ENCODE data around the gene EIF4ENIF1.
"Not testable (repeated sequence)": the region's sequence is repeated elsewhere in the genome, so short reads cannot be mapped to it uniquely, and the experiment has no call there.

Gene EIF4ENIF1

DNA sequence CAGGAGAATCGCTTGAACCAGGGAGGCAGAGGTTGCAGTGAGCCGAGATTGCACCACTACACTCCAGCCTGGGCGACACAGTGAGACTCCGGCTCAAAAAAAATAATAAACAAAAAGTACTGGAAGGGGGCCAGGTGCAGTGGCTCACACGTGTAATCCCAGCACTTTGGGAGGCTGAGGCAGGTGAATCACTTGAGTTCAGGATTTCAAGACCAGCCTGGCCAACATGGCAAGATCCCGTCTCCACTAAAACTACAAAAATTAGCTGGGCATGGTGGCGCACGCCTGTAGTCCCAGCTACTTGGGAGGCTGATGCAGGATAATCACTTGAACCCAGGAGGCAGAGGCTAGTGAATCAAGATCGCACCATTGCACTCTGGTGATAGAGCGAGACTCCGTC lies 3.3 kb downstream of the EIF4ENIF1 start:
- H2BK5ac ChIP-seq (ENCODE audit: low read length); H3K4me3 ChIP-seq (ENCODE audit: low read length); H3K27ac ChIP-seq (ENCODE audit: low read depth, low read length); H3K23ac ChIP-seq (ENCODE audit: low read length); H3K18ac ChIP-seq (ENCODE audit: low read length); H3K9ac ChIP-seq (ENCODE audit: low read length); H2BK15ac ChIP-seq (replicated peaks; ENCODE audit: low read depth); H3K4ac ChIP-seq (ENCODE audit: low read depth, low read length); H3K79me1 ChIP-seq (ENCODE audit: low read length); H3K4me2 ChIP-seq (ENCODE audit: low read length); DNase-seq; H4K5ac ChIP-seq (ENCODE audit: low read length); H3K27me3 ChIP-seq (ENCODE audit: insufficient read depth, low read length, poor library complexity); H4K8ac ChIP-seq (ENCODE audit: low read depth, low read length); H3K4me1 ChIP-seq (ENCODE audit: control insufficient read depth, low read depth, low read length); H3K79me2 ChIP-seq (ENCODE audit: control insufficient read depth, insufficient read depth, low read length); H3K56ac ChIP-seq (ENCODE audit: low read length); H2AK5ac ChIP-seq (ENCODE audit: low read length); H3K36me3 ChIP-seq (ENCODE audit: control insufficient read depth, insufficient read depth, low read length); H2BK120ac ChIP-seq (ENCODE audit: low read depth, low read length): not testable (repeated sequence)
- no CpG with 5 or more reads among the region's 11 CpGs for WGBS (ENCODE audit: extremely low coverage, insufficient coverage, low lambda C conversion rate)

DNA sequence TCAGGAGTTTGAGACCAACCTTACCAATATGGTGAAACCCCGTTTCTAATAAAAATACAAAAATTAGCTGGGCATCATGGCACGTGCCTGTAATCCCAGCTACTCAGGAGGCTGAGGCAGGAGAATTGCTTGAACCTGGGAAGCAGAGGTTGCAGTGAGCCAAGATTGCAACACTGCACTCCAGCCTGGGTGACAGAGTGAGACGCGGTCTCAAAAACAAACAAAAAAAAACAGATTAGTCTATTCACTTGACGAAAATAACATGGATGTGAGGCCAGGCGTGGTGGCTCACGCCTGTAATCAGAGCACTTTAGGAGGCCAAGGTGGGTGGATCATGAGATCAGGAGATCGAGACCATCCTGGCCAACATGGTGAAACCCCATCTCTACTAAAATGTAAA lies 7.2 kb downstream of the EIF4ENIF1 start:
- H3K9ac ChIP-seq (ENCODE audit: low read length); H2AK5ac ChIP-seq (ENCODE audit: low read length); H2BK5ac ChIP-seq (ENCODE audit: low read length); H2BK15ac ChIP-seq (replicated peaks; ENCODE audit: low read depth); H4K8ac ChIP-seq (ENCODE audit: low read depth, low read length); H3K36me3 ChIP-seq (ENCODE audit: control insufficient read depth, insufficient read depth, low read length); H3K79me1 ChIP-seq (ENCODE audit: low read length); H3K4me2 ChIP-seq (ENCODE audit: low read length); H4K5ac ChIP-seq (ENCODE audit: low read length); DNase-seq; H3K56ac ChIP-seq (ENCODE audit: low read length); H3K79me2 ChIP-seq (ENCODE audit: control insufficient read depth, insufficient read depth, low read length); H3K4me1 ChIP-seq (ENCODE audit: control insufficient read depth, low read depth, low read length); H2BK120ac ChIP-seq (ENCODE audit: low read depth, low read length); H3K27ac ChIP-seq (ENCODE audit: low read depth, low read length); H3K18ac ChIP-seq (ENCODE audit: low read length); H3K27me3 ChIP-seq (ENCODE audit: insufficient read depth, low read length, poor library complexity); H3K4me3 ChIP-seq (ENCODE audit: low read length); H3K23ac ChIP-seq (ENCODE audit: low read length); H3K4ac ChIP-seq (ENCODE audit: low read depth, low read length): not testable (repeated sequence)
- no CpG with 5 or more reads among the region's 8 CpGs for WGBS (ENCODE audit: extremely low coverage, insufficient coverage, low lambda C conversion rate)

DNA sequence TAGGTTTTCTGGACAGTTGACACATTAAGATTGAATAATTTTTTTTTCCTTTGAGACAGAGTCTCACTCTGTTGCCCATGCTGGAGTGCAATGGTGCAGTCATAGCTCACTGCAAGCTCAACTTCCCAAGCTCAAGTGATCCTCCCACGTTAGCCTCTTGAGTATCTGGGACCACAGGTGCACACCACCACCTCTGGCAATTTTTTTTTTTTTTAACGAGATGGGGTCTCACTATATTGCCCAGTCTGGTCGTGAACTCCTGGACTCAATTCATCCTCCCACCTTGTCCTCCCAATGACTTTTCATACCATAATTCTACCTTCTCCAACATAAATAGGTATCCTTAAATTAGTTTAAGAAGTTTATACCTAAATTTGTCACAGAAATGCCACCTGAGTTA lies 8.5 kb downstream of the EIF4ENIF1 start:
- no peak overlapping the region for H3K18ac ChIP-seq (ENCODE audit: low read length)
- H3K23ac ChIP-seq (ENCODE audit: low read length): no peak overlapping the region
- H3K27ac ChIP-seq (ENCODE audit: low read depth, low read length): no peak overlapping the region
- H3K4me1 ChIP-seq (ENCODE audit: control insufficient read depth, low read depth, low read length): no peaks in the 10 kb centered on the region
- no peak overlapping the region for H3K4ac ChIP-seq (ENCODE audit: low read depth, low read length)
- no peak overlapping the region for H2AK5ac ChIP-seq (ENCODE audit: low read length)
- no peak overlapping the region for H3K56ac ChIP-seq (ENCODE audit: low read length)
- no peaks in the 10 kb centered on the region for H3K27me3 ChIP-seq (ENCODE audit: insufficient read depth, low read length, poor library complexity)
- no peak overlapping the region for H4K8ac ChIP-seq (ENCODE audit: low read depth, low read length)
- H3K9ac ChIP-seq (ENCODE audit: low read length): no peak overlapping the region
- H2BK5ac ChIP-seq (ENCODE audit: low read length): no peak overlapping the region
- H2BK15ac ChIP-seq (replicated peaks; ENCODE audit: low read depth): no peak overlapping the region
- H2BK120ac ChIP-seq (ENCODE audit: low read depth, low read length): no peak overlapping the region
- H3K79me2 ChIP-seq (ENCODE audit: control insufficient read depth, insufficient read depth, low read length): peaks cover 5% of the 10 kb centered on the region
- no CpG with 5 or more reads among the region's 3 CpGs for WGBS (ENCODE audit: extremely low coverage, insufficient coverage, low lambda C conversion rate)
- no peak overlapping the region for H4K5ac ChIP-seq (ENCODE audit: low read length)
- DNase-seq: no peak
- H3K79me1 ChIP-seq (ENCODE audit: low read length): peaks cover 6% of the 10 kb centered on the region
- no peak overlapping the region for H3K4me2 ChIP-seq (ENCODE audit: low read length)
- peaks cover 4% of the 10 kb centered on the region for H3K36me3 ChIP-seq (ENCODE audit: control insufficient read depth, insufficient read depth, low read length)
- H3K4me3 ChIP-seq (ENCODE audit: low read length): no peak overlapping the region

DNA sequence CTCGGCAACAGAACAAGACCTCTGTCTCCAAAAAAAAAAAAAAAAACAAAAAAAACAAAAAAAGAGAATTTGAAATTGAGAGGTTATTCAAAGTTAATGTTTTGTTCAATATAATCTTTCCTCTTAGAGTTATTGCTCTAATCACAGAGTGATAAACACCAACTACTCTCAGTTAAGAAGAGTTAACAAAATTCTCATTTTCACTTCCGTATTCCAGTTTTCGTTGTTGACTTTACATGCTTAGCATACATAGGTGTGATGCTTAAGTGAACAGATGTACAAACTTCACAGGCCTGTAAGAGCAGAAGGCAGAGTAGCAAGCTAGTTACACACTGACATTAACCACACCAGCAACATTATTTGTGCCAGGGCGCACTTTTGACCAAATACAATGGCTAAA lies 12.3 kb downstream of the EIF4ENIF1 start:
- no peak overlapping the region for H3K4ac ChIP-seq (ENCODE audit: low read depth, low read length)
- no peak overlapping the region for H4K5ac ChIP-seq (ENCODE audit: low read length)
- H3K56ac ChIP-seq (ENCODE audit: low read length): no peak overlapping the region
- H3K4me1 ChIP-seq (ENCODE audit: control insufficient read depth, low read depth, low read length): no peaks in the 10 kb centered on the region
- H2BK120ac ChIP-seq (ENCODE audit: low read depth, low read length): no peak overlapping the region
- DNase-seq: no peak
- WGBS (ENCODE audit: extremely low coverage, insufficient coverage, low lambda C conversion rate): no CpG with 5 or more reads among the region's 4 CpGs
- peaks cover 4% of the 10 kb centered on the region for H3K79me1 ChIP-seq (ENCODE audit: low read length)
- no peak overlapping the region for H4K8ac ChIP-seq (ENCODE audit: low read depth, low read length)
- no peak overlapping the region for H2BK5ac ChIP-seq (ENCODE audit: low read length)
- no peak overlapping the region for H3K4me3 ChIP-seq (ENCODE audit: low read length)
- no peak overlapping the region for H3K23ac ChIP-seq (ENCODE audit: low read length)
- H2AK5ac ChIP-seq (ENCODE audit: low read length): no peak overlapping the region
- no peak overlapping the region for H3K4me2 ChIP-seq (ENCODE audit: low read length)
- no peak overlapping the region for H3K18ac ChIP-seq (ENCODE audit: low read length)
- H3K27ac ChIP-seq (ENCODE audit: low read depth, low read length): no peak overlapping the region
- H3K27me3 ChIP-seq (ENCODE audit: insufficient read depth, low read length, poor library complexity): no peaks in the 10 kb centered on the region
- H3K79me2 ChIP-seq (ENCODE audit: control insufficient read depth, insufficient read depth, low read length): peaks cover 4% of the 10 kb centered on the region
- H3K36me3 ChIP-seq (ENCODE audit: control insufficient read depth, insufficient read depth, low read length): peaks cover 2% of the 10 kb centered on the region
- H3K9ac ChIP-seq (ENCODE audit: low read length): no peak overlapping the region
- no peak overlapping the region for H2BK15ac ChIP-seq (replicated peaks; ENCODE audit: low read depth)

DNA sequence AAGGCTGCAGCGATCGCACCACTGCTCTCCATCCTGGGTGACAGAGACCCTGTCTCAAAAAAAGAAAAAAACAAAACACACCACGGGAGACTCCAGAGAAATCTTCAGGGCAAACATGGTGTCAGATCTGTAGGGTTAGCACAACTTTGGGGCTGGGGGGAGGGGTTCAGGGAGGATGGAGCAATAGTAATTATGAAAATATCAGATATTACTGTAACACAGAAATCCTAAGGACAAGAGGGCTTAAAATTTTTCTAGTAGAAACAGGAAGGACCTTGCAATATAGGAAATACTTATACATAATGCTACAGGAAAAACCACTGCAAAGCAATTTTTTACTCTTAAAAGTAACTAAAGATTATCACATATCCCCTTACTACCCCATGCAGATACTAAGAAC lies 13.8 kb downstream of the EIF4ENIF1 start:
- Histone ChIP-seq H3K4me3 (ENCODE audit: low read length) (no peak overlapping the region), H3K9ac (ENCODE audit: low read length) (no peak overlapping the region), H4K5ac (ENCODE audit: low read length) (no peak overlapping the region), H2BK15ac (replicated peaks; ENCODE audit: low read depth) (no peak overlapping the region), H2BK5ac (ENCODE audit: low read length) (no peak overlapping the region), H3K23ac (ENCODE audit: low read length) (no peak overlapping the region), H3K56ac (ENCODE audit: low read length) (no peak overlapping the region), H3K4me1 (ENCODE audit: control insufficient read depth, low read depth, low read length) (no peaks in the 10 kb centered on the region), H3K79me1 (ENCODE audit: low read length) (peaks cover 4% of the 10 kb centered on the region), H3K4me2 (ENCODE audit: low read length) (no peak overlapping the region), H3K27ac (ENCODE audit: low read depth, low read length) (no peak overlapping the region), H3K27me3 (ENCODE audit: insufficient read depth, low read length, poor library complexity) (no peaks in the 10 kb centered on the region), H4K8ac (ENCODE audit: low read depth, low read length) (no peak overlapping the region), H2BK120ac (ENCODE audit: low read depth, low read length) (no peak overlapping the region), H3K79me2 (ENCODE audit: control insufficient read depth, insufficient read depth, low read length) (peaks cover 3% of the 10 kb centered on the region), H3K18ac (ENCODE audit: low read length) (no peak overlapping the region), H3K4ac (ENCODE audit: low read depth, low read length) (no peak overlapping the region), H2AK5ac (ENCODE audit: low read length) (no peak overlapping the region), H3K36me3 (ENCODE audit: control insufficient read depth, insufficient read depth, low read length) (peaks cover 2% of the 10 kb centered on the region)
- DNase-seq: no peak
- no CpG with 5 or more reads among the region's 3 CpGs for WGBS (ENCODE audit: extremely low coverage, insufficient coverage, low lambda C conversion rate)

DNA sequence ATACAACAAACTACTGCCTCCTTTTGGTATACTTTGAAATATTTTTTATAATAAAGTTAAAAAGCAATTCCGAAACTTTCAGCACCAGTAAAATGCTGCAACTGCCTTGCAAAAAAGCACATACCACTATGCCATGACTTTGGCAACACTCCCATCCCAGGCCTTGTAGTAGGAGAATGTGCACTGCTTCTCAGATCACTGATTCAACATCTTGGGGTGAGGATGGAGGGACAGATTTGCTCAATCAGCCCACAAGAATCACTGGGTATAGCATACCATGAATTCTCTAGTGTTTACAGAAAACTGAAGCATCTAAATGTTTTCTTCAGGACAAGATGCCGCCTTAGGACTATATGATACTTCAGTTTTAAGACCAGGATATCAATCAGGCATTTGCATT lies 14.9 kb downstream of the EIF4ENIF1 start:
- Histone ChIP-seq H3K56ac (ENCODE audit: low read length) (no peak overlapping the region), H2BK5ac (ENCODE audit: low read length) (no peak overlapping the region), H3K27me3 (ENCODE audit: insufficient read depth, low read length, poor library complexity) (no peaks in the 10 kb centered on the region), H4K5ac (ENCODE audit: low read length) (no peak overlapping the region), H3K9ac (ENCODE audit: low read length) (no peak overlapping the region), H3K18ac (ENCODE audit: low read length) (no peak overlapping the region), H3K36me3 (ENCODE audit: control insufficient read depth, insufficient read depth, low read length) (peaks cover 2% of the 10 kb centered on the region), H2BK120ac (ENCODE audit: low read depth, low read length) (no peak overlapping the region), H3K27ac (ENCODE audit: low read depth, low read length) (no peak overlapping the region), H3K4me2 (ENCODE audit: low read length) (no peak overlapping the region), H4K8ac (ENCODE audit: low read depth, low read length) (no peak overlapping the region), H2BK15ac (replicated peaks; ENCODE audit: low read depth) (no peak overlapping the region), H3K4me1 (ENCODE audit: control insufficient read depth, low read depth, low read length) (no peaks in the 10 kb centered on the region), H2AK5ac (ENCODE audit: low read length) (no peak overlapping the region), H3K79me1 (ENCODE audit: low read length) (peaks cover 4% of the 10 kb centered on the region), H3K79me2 (ENCODE audit: control insufficient read depth, insufficient read depth, low read length) (peaks cover 3% of the 10 kb centered on the region), H3K23ac (ENCODE audit: low read length) (no peak overlapping the region), H3K4me3 (ENCODE audit: low read length) (no peak overlapping the region), H3K4ac (ENCODE audit: low read depth, low read length) (no peak overlapping the region)
- no peak for DNase-seq
- no CpG with 5 or more reads among the region's 2 CpGs for WGBS (ENCODE audit: extremely low coverage, insufficient coverage, low lambda C conversion rate)
